ENCODE measurements around the gene DCAF5. TPM values are rescaled to one million over a fixed set of nuclear protein-coding genes. Genes with fewer than 3 reads are reported as not detected.

DCAF5 gene
- total and polyA plus RNA-seq, 2 of the 13 experiments (the other 11 are each of a cell fraction or from before 2014, with no cell fraction given), result 13.4 to 31.6 TPM

- TF ChIP-seq ZNF687 (CRISPR knock-in tag; IDR thresholded peaks at IDR 0.05), result peak; percentile 69
- peak; percentile 66; the same call in 1 of the 2 replicates for TF ChIP-seq ARNT2 (CRISPR knock-in tag; IDR thresholded peaks at IDR 0.05; ENCODE audit: low read depth)
- no peak for TF ChIP-seq DMTF1 (CRISPR knock-in tag; IDR thresholded peaks at IDR 0.05)
- peak; percentile 89 for TF ChIP-seq ASH2L (IDR thresholded peaks at IDR 0.05; ENCODE audit: insufficient read length, low read depth, low read length)
- TF ChIP-seq ZNF431 (CRISPR knock-in tag; IDR thresholded peaks at IDR 0.05; ENCODE audit: borderline replicate concordance, low read depth), result no peak; the same call in 1 of the 2 replicates
- no peak for TF ChIP-seq RERE (CRISPR knock-in tag; IDR thresholded peaks at IDR 0.05; ENCODE audit: low read depth)
- TF ChIP-seq ELF4 (CRISPR knock-in tag; IDR thresholded peaks at IDR 0.05; ENCODE audit: borderline replicate concordance), result 0 out of 2 replicates have a peak, but pooled peaks have one; percentile 48
- TF ChIP-seq GLI4 (CRISPR knock-in tag; IDR thresholded peaks at IDR 0.05; ENCODE audit: borderline replicate concordance), result 0 out of 2 replicates have a peak, but pooled peaks have one; percentile 36
- no peak for TF ChIP-seq ZBTB20 (CRISPR knock-in tag; IDR thresholded peaks at IDR 0.05; ENCODE audit: borderline replicate concordance, low read depth)
Measured at GRCh38 chr14:69153152-69153872, 393 bp upstream of the DCAF5 start (continued).

Data from HepG2 (cell line).